NCI-H345 treated with DMSO at 0.1 percent for 48 hours (cell line): Measurements from ENCODE around the gene HCRTR1.

Experiments
- DNase-seq: peaks from one replicate; lab custom pipeline; 2025; ENCODE audit not compliant: unreplicated experiment; lab: John Stamatoyannopoulos, UW

Gene HCRTR1

DNA sequence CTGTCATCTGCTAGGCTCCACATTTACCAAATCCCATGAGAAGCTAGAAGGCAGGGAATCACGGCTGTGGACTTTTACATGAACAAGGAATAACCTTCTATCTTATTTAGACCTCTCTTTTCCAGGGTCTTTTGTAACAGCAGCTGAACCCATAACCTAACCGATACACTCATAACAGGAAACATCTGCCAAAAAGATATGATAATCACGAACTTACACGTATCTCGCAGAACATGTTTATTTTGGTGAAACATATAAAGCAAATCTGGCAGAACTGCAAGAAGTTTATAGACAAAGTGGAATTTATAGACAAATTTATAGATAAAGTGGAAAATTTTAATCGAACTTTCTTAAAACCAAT is 20.8 kb upstream of the HCRTR1 start:
- no peak for DNase-seq

DNA sequence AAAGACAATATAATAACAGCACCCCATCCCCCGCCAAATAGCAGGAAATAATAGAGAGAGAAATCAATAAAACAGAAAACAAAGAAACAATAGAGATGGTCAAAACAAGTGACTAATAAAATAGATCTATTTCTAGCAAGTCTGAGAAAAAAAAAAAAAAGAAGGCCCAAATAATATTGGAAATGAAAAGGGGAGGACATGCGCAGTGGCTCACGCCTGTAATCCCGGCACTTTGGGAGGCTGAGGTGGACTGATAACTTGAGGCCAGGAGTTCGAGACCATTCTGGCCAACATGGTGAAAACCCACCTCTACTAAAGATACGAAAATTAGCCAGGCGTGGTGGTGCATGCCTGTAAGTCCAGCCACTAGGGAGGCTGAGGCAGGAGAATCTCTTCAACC is 18.5 kb upstream of the HCRTR1 start:
- DNase-seq, result no peak

- no peak for DNase-seq
Measured at GRCh38 chr1:31600641-31601040, 16.8 kb upstream of the HCRTR1 start.

GRCh38 chr1:31602081-31602480 is 15.4 kb upstream of the HCRTR1 start:
- DNase-seq, result no peak

DNA sequence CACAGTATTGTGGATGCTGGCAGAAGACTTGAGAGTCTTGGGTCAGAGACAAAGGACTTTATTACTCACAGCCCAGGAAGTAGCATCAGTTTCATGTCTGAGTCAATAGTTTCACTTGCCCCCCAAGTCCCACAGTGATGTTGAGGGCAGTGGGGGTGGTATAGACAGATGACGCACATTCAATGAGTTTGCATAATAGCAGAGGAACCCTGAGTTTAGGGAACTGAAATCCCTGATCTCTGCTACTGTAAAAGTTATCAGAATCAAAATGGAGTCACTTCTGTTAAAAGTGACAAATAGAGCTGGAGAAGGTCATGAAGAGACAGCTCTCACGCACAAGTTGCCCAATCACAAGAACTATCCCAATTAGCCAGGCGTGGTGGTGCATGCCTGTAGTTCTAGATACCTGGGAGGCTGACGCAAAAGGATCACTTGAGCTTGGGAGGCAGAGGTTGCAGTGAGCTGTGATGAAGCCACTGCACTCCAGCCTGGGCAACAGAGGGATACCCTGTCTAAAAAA is 11.5 kb upstream of the HCRTR1 start:
- DNase-seq, result no peak

- DNase-seq, result no peak
Measured at GRCh38 chr1:31607360-31607759, 10.1 kb upstream of the HCRTR1 start.

DNA sequence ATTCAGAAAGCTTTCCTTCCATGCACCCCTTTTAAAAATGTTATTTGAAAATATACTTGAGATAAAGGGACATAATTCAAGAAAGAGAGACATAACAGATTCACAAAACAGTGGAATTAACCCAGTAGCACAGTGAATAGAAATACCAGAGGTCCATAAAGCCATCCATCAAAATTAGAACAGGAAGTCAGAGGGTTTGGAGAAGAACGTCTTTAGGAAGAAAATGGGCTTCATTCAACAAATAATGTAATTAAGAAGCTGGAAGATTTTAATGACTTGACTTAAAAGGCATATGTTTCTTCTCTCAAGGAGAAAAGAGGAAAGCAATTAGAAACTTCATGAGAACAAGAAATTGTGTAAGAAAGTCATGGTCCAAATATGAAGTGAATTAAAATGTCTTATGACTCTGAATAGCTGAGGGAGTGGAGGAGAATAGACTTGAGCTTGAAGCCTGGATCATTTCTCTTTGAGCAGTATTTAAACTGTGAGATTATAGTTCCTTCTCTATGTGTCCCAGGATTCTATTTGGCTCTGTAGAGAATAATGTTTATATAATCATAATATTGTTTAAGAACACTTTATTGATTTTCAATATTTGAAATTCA is 7.9 kb upstream of the HCRTR1 start:
- no peak for DNase-seq

DNA sequence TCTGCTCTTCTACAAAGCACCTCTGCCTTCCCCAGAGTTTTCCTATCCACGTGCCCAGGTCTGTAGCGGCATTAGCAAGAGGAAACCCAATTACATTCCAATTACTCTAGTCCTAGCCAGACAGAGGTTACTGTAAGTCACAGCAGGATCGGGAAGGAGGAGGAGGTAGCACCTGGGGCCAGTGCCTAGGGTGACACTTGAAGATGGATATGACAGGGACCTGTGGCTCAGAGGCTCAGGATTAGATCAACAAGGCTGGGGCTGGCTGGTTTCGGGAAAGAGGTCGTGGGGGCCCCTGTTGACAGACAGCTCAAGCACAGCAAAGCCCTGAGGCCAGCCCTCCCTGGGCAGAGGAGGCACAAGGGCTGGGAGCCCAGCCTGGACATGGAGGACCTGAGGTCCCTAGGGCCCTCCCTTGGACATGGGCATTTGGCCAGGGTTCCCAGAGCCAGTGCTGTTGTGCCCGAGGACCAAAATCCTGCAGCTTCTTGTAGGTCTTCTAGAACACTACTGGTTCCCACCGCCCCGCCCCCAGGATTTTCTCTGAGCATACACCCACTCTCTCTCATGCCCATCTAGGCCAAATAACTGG is 3.0 kb upstream of the HCRTR1 start:
- no peak for DNase-seq

GRCh38 chr1:31615414-31615813 is 2.1 kb upstream of the HCRTR1 start:
- DNase-seq, result no peak

- DNase-seq, result no peak
Measured at GRCh38 chr1:31615939-31616338, 1.6 kb upstream of the HCRTR1 start.

DNA sequence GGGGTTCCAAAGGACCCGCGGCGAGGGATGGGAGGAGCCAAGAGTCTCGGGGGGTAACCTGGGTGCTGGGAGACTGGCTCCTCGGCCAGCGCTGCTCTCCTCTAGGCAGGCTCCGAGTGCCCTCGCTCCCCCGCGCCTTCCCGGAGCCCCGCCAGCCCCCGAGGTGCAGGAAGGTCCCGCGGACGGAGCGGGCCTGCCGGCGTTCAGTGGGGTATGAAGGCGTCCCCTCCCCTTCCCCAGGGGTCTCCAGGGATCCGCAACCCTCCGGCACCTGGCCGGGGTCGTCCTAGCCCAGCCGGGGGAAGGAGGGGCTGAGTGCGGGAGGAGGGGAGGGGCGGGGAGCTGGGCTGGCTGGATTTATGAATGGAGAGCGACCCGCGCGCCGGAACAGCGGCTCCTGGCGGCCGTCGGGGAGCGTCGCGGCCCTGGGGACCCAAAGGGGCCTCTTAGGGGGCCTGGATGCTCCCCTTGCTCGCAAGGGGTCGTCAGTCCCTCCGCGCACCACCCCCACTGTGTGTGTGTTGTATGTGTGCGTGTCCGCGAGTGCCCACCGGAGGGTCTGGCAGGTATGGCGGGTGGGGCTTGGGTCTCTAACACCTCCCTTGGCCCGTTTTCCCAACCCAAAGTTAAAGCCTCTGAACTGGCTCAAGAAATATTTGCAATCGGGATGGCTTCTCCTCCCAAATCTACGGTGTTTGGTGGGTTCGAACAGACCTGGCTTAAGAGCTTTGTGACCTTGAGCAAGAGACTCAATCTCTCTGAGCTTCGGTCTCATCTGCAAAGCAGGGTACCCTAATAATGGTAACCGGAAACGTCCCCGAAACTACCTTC is 642 bp downstream of the HCRTR1 start:
- peak; percentile 55 for DNase-seq

GRCh38 chr1:31618916-31619846 is 1.7 kb downstream of the HCRTR1 start:
- no peak for DNase-seq

- DNase-seq, result no peak
Measured at GRCh38 chr1:31620631-31621497, 3.4 kb downstream of the HCRTR1 start.

DNA sequence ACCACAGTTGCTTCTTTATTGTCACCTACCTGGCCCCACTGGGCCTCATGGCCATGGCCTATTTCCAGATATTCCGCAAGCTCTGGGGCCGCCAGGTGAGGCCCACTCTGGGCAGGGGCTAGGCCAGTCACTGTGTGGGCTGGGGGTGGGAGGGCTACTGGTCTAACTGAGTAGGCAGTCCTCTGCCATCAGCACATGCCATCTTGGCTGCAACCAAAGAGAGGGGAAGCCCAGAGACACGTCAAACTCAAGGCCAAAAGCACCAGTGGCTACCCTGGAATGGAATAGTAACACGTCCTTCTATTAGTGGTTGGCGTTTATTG is 4.0 kb downstream of the HCRTR1 start:
- no peak for DNase-seq

DNA sequence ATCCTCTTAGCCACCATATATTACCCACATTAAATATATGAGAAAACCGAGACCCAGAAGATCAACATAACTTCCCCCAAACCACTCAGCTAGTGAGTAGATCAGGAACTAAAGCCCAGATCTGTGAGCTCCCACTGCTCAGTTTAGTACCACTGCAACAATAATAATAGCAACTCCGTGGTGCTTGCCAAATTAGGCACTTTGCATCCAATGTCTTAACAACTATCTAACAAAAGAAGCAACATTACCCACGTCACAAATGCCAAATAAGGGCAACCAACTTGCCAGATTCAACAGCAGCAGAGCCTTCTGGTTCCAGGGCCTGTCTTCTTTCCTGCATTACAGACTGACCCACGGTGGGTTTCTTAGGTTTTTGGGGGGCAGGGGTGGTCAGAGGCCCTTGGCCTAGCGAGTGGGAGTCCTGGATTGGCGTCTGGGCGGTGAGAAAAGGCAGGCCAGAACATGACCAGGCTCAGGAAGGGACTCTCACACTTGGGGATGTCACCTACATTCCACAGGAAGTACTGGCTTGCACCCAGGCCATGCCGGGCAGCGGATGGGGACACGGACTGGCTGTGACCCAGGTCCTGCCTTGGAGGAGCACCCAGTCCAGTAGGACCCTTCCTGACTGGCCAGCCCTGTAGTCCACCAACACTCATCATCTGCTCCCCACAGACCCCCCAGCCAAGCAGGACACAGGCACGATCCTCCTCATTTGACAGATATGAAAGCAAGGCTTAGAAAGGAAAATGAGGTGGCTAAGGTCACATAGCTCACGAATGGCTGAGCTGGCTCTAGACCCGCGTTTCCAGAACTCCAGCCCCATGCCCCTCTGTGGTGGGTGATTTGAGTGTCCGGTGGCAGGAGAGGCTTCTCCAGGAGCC is 4.6 kb downstream of the HCRTR1 start:
- DNase-seq, result no peak

DNA sequence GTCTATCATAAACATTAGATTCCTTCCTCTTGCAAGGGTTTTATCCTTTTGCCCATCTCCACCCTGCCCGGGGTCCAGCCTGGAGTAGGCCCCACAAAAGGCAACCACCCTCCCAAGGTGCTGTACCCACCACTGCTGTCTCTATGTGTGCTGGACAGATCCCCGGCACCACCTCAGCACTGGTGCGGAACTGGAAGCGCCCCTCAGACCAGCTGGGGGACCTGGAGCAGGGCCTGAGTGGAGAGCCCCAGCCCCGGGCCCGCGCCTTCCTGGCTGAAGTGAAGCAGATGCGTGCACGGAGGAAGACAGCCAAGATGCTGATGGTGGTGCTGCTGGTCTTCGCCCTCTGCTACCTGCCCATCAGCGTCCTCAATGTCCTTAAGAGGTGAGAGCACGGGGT is 5.9 kb downstream of the HCRTR1 start:
- no peak for DNase-seq

DNA sequence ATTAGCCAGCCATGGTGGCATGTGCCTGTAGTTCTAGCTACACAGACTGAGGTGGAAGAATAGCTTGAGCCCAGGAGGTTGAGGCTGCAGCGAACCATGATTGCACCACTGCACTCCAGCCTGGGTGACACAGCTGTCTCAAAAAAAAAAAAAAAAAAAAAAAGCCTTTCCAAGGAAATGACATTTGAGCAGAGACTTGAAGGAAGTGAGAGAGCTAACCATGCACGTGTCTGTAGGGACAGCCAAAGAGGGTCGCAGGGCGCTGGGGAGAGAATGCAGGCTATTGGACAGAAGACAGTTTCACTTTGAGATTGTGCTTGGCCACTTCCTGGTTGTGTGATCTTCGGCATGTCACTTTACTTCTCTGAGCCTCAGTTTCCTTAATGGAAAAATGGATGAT is 6.8 kb downstream of the HCRTR1 start:
- DNase-seq, result no peak

DNA sequence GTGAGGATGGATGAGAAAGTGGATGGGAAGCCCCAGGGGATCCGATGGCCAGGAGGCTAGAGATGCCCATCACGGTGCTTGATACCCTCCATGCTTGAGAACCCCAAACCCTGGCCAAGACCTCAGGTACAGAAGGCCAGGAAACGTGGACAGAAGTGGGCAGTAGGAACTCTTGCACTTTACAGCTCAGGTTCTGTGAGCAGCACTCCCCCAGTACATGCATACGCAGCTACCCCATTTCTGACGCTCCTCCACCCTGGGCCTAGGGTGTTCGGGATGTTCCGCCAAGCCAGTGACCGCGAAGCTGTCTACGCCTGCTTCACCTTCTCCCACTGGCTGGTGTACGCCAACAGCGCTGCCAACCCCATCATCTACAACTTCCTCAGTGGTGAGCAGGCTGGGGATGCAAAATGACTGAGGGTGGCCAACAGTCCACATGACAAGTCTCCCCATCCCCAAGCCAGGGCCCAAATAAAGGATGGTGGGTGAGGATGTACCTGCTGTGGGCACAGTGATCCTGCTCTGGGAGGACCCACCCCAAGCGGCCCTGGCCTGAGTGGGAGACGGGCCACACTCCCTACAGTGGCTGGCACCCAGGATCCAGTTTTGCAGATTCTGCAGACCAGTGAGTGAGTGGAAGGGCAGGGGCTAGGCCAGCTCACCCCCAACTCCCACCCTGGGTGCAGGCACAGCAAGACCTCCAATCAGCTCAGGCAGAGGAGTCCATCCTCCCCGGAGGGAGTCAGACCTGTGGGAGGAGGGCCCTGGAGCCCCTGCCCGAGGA is 7.4 kb downstream of the HCRTR1 start:
- DNase-seq, result no peak
